NCI-H2227 (cell line): ENCODE results near the gene RUBCN.
"Not testable (repeated sequence)": the region's sequence is repeated elsewhere in the genome, so short reads cannot be mapped to it uniquely, and the experiment has no call there.

Experiments
- DNase-seq: peaks from one replicate; lab custom pipeline; 2025; ENCODE audit not compliant: unreplicated experiment; lab: John Stamatoyannopoulos, UW

RUBCN gene

DNA sequence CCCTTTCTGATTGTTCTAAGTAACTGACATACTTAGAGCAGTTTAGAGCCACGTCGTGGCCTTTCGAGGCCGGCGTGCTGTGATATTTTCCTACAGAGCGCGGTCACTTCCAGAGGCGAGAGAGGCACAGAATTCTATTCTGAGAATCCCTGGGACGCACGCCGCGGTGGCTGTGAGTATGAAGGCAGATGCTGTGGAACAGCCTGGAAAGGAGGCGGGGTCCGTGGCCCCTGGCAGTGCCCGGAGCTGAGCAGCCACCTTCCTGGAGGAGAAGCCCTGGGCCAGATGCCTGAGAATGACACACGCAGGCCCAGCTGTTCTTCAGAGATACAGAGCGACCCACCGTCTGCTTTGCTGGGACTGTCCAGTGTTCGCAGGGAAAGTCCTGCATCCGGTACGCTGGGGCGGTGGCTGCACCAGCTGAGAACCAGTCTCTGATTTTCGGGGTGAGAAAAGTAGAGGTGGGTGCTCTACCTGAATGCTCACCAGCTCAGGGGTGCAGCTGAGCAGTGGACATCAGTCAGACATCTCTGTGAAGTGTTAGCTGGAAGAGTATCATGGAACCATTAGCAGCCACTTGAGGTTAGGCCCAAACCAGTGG is 75.4 kb downstream of the RUBCN start:
- not testable (repeated sequence) for DNase-seq

DNA sequence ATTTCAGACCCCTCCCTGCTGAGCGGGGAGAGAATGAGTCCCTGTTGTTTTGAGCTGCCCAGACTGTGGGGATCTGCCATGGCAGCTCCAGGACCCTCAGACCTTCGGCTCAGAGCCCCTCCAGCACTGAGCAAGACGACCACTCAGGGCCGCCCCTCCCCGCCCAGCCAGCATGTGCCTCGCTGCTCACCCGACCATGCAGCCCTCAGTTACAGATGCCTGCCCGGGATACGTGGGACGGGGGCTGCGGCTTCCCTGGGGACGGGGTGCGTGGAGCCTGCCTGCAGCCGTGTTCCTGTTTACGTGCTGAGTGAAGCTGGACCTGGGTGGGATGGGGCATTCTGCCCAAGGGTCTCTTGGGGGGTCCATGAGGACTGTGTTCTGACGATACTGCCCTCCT is 77.0 kb downstream of the RUBCN start:
- not testable (repeated sequence) for DNase-seq

DNA sequence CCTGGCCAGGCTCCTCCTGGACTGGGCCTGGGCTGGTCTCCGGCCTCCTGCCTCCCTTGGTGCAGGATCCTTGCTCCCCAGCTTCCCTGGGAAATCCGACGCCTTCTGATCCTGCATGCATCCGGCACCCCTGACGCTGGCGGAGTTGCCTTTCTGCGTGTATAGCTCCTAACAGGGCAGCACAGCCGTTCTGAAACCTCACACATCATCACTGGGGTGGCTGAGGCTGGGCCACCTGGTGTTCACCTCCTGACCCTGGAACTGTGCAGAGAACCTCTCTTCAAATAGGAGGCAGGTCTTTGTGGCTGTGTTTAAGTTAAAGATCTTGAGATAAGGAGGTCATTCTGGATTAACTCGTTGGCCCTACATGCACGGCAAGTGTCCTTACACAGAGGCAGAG is 77.6 kb downstream of the RUBCN start:
- DNase-seq, result not testable (repeated sequence)

DNA sequence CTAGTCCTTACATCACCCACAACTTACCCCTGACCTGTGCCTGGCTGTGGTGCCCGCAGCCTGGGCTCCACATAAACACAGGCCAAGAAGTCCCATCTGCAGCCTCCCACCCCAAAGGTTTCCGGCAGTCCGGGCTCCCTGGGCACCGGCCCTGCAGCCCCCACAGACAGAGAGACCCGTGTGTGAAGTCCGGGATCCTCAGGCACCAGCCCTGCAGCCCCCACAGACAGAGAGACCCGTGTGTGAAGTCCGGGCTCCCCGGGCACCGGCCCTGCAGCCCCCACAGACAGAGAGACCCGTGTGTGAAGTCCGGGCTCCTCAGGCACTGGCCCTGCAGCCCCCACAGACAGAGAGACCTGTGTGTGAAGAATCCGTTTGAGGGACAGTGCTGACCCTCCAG is 78.0 kb downstream of the RUBCN start:
- not testable (repeated sequence) for DNase-seq

DNA sequence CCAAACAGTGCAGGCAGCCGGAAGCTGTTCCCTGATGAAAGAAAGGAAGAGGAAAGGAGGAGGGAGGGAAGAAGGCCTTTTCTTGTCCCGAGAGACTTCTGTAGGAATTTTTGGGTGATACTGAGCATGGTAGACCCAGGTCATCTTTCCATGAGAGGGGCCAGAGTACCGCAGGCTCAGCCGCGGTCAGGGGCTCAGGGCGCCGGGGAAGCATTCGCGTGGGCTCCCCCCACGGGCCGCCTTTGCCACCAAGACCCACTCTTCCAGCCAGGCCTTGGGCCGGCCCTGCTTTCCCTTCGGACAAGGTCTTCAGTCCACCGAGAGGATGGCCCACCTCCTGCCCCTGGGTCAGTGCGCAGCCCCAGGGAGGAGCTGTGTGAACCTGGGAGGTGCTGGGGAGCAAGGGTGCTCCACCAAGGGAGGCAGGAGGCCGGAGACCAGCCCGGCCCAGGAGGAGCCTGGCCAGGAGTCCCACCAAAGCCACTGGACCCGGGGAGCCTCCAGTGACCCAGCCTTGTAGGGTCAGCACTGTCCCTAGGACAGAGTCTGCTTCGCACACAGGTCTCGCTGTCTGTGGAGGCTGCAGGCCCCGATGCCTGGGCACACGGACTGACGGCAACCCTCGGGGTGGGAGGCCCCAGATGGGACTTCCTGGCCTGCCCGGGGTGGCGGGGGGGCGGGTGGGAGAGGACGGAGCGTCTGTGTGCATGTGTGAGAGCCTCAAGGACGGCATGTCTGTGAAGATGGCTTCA is 79.0 kb downstream of the RUBCN start:
- DNase-seq, result not testable (repeated sequence)

DNA sequence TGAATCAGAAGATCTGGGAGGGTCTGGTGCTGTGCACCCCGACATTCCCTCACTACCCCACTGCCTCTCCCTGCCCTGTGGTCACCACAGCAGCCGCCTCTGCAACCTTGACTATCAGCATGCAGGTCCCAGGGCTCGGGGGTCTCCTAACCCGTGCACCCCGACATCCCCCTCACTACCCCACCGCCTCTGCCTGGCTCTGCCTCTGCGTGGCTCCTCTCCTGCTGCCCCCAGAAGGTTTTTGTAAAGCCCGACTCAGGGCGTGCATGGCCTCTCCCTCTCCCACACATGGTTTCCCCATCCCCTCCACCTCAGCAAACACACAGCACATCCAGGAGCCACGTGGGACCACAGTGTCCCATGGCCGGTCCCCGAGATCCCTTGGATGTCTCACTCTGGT is 79.7 kb downstream of the RUBCN start:
- DNase-seq, result not testable (repeated sequence)

DNA sequence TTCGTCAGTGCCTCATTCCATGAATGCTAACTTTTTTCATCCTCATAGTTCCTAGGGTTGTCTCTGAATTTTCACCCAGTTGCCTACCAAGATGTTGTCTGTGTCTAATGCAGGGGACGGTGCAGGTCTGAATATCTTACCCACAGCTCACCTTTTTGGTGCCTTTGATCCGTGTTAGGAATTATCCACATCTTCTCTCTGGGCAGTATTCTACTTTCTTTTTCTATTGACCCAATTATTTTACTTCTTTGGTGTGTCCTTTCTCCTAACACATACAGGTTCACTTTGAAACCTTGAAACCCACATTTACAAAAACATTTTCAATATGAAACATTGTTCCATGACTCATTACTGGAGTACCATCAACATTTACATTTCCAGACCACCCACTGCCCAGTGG is 80.6 kb downstream of the RUBCN start:
- not testable (repeated sequence) for DNase-seq

DNA sequence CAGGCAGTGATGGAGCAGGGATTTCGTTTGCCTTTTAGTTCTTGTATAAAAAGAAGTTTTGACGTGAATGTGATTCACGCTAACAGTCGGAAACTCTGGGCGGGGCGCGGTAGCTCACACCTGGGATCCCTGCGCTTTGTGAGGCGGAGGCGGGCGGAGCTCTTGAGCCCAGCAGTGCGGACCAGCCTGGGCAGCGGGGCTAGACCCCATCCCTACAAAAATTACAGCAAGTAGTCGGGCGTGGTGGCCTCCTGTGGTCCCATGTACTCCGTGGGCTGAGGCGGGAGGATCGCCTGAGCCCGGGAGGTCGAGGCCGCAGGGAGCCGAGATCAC is 81.7 kb downstream of the RUBCN start:
- not testable (repeated sequence) for DNase-seq

DNA sequence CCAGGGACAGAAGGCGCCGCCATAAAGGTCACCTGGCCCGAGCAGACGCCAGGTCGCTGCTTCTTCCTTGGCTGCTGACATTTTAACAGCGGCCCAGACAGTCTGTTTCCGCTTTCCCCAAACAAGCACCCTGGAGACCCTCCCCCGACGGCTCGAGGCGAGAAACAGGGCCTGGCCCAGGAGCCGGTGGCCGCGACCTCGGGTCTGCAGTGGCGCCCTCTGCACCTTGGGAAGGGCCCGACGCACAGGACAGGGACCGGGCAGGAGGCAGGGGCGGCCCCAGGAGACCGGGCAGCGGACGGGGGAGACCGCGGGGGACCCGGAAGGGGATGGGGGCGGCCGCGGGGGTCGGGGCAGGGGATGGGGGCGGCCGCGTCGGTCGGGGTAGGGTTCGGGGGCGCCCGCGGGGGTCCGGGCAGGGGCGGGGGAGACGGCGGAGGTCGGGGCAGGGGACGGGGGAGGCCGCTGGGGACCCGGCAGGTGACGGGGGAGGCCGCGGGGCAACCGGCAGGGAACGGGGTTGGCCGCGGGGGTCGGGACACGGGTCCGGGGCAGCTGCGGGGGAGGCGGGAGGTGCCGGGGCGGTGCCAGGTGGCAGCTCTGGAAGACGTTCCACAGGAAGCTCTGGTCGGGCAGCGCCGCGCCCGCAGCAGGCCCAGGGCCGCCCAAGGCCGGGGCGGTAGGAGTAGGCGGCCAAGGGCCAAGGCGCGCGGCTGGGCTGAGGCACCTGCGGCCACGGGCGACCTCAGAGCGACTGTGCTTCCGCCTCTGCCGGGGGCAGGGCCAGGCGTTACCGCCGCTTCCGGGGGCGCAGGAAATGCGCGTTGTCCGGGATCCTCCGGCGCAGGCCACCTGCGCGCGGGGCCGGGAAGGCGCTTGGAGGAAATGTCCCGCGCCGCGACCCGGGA is 82.4 kb downstream of the RUBCN start:
- DNase-seq, result not testable (repeated sequence)

DNA sequence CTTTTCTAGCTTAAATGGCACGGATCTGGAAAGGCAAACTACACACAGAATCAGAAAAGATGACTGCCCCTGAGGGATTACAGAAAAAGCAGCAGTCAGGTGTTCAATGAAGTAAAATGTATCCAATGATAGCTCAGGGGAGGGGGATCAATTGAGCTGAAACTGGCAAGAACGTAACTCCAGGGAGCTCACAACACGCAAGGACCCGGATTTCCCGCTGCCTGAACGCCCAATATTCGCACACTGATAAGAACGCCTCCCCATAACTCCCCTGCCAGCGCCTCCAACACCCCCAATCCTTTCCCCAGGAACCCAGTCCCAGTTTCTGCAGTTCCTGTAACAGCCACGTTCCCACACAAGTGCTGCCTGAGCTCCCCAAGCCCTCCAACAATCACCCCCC is 83.8 kb downstream of the RUBCN start:
- DNase-seq, result not testable (repeated sequence)

DNA sequence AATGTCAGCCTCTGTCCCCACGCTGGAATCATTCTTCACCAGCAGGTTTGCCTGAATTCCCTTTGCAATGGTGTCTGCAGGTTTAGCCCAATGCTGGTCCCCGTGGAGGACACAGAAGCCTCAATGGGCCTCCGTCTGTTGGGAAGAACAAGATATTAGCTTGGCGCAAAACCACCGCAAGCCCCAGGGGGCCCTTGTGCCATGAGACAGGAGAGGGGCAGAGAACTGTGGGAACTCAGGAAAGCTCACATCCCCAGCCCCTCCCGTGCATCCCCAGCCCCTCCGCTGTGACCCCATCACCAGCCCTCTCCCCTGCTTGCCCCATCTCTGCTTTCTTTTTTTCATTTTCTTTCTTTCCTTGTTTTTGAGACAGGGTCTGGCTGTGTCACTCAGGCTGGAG is 89.1 kb downstream of the RUBCN start:
- DNase-seq, result not testable (repeated sequence)

DNA sequence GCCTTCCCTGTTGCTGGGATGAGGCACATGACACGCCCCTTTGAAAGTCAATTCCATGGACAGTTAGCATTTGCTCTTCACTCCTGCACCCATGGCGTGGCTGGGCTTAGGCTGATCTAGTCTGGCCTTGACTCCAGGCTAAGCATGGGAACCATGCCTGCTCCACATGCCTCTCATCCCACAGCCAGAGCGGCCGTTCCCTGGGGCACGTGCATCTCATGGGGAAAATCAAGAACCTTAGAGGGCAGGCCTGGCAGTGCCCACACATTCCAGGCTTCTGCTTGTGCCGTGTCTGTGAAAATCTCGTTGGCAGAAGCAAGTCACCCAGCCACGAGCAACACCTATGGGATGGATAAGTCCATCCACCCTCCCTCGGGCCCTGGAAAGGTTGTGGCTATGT is 89.5 kb downstream of the RUBCN start:
- DNase-seq, result not testable (repeated sequence)

DNA sequence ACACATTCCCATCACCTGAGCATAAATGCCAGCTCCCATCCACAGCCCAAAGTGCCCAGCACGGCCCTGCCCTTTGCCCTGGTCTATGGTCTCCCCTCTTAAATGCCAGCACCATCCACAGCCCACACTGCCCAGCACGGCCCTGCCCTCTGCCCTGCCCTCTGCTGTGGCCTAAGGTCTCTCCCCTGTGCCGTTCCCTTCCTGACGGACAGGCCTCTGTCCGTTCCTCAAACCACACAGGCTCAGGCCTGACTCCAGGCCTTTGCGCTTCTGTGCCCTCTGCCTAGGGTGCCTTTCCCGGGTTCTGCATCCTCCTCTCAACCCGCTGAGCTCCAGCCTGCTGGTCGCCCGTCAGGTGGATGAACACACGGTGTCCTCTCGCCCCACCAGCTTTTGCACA is 90.4 kb downstream of the RUBCN start:
- DNase-seq, result not testable (repeated sequence)

DNA sequence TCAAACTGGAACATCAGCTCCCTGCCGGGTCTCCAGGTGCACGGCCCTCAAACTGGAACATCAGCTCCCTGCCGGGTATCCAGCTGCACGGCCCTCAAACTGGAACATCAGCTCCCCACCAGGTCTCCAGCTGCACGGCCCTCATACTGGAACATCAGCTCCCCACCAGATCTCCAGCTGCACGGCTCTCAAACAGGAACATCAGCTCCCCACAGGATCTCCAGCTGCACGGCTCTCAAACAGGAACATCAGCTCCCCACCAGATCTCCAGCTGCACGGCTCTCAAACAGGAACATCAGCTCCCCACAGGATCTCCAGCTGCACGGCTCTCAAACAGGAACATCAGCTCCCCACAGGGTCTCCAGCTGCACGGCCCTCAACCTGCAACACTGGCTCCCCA is 99.1 kb downstream of the RUBCN start:
- DNase-seq, result not testable (repeated sequence)

DNA sequence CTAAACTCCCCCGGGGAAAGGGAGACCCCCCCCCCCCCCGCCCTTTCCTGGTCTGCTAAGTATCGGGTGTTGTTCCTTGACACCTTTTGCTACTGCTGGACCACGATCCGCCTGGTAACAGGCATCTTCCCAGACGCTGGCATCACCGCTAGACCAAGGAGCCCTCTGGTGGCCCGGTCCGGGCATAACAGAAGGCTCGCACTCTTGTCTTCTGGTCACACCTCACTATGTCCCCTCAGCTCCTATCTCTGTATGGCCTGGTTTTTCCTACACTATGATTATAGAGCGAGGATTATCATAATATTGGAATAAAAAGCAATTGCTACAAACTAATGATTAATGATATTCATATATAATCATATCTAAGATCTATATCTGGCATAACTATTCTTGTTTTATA is 104.7 kb downstream of the RUBCN start:
- DNase-seq, result not testable (repeated sequence)

DNA sequence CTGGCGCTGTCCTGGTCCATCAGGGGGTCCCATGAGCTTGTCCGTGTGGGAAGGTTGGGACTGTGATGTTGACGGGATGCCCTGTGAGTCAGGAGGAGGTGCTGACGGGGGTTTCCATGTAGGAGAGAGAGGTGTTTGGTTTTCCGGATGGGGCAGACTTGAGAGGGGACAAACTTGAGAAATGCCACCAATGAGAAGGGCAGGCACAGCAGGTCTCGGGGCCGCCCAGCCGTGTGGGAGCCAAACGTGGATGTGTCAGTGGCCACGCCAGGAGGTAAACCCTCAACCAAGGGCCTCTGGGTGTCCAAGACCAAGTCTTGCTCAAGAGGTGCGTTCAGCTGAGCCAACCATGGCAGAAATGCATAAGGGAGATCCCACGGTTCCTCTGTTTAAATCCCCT is 105.9 kb downstream of the RUBCN start:
- not testable (repeated sequence) for DNase-seq

DNA sequence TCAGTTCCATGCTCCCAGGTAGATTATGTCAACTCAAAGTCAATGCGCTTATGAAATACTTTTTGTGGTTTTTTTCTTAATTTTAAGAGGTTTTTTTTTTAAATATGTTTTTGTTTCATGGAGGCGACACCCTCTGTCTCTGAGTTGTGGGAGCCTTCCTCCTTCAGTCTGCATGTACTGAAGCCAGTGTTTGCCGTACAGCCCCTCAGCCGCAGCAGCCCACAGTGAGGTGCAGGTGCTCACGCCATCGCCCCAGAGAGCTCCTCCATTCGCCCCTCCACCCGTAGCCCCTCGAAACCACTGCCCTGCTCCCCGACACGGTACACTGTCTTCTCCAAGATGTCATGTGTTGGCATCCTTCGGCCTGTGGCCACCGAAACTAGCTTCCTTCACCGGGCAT is 107.4 kb downstream of the RUBCN start:
- not testable (repeated sequence) for DNase-seq

DNA sequence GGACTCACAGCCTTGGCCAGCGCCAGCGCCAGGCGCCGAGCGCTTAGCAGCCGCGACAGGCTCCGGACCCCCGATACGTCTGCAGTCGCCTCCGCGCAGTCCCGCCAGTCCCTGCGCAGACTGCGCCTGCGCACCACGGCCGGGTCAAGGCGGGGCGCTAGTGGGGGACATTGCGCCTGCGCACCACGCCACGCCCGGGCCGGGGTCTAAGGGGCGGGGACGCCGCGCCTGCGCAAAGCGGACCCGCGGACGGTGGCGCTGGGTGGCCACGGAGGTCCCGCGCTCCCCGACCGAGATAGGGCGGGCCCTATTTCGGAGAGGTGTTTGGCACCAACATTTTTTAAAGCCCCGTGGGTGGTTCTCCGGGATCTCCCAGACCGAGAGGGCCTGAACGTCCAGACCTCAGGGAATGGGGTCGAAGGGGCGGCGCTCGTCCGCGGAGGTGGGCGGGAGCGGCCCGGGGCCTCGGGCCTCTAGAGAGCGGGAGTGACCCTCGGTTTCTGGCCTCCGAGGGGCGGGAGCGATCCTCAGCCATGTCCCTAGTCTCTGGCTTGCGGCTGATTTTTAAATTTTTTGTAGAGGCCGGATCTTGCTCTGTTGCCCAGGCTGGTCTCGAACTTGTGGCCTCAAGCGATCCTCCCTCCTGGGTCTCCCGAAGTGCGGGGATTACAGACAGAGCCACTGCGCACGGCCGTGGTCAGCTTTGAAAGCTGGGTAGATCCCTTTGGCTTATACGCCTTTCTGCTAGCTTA is 108.8 kb downstream of the RUBCN start:
- not testable (repeated sequence) for DNase-seq

DNA sequence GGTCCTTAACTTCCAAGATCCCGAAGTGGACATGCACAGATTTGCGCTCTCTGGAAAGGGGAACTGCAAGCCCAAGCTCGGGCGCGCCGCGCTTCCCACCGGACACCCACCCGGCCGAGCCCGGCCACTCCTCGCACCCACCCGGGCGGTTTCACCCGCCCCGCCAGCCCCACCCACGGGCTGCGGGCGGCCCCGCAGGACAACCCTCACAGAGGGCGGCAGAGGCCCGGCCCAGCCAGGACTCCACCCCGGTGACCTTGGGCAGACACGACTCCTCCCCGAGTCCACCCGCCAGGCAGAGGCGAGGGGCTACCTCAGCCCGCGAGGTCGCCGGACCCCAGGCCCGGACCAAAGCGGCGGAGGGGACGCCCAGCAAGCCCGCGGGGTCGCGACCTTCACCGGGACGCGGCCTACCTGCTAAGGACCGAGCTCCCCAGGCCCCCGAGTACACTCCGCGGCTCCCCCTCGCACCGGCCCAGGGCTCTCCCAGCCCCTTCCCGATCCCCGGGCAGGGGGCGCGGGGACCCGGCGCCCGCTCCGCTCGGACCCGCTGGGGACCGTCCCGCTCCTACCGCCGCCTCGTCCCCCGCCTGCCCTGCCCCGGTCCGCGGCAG is 109.4 kb downstream of the RUBCN start:
- DNase-seq, result not testable (repeated sequence)

DNA sequence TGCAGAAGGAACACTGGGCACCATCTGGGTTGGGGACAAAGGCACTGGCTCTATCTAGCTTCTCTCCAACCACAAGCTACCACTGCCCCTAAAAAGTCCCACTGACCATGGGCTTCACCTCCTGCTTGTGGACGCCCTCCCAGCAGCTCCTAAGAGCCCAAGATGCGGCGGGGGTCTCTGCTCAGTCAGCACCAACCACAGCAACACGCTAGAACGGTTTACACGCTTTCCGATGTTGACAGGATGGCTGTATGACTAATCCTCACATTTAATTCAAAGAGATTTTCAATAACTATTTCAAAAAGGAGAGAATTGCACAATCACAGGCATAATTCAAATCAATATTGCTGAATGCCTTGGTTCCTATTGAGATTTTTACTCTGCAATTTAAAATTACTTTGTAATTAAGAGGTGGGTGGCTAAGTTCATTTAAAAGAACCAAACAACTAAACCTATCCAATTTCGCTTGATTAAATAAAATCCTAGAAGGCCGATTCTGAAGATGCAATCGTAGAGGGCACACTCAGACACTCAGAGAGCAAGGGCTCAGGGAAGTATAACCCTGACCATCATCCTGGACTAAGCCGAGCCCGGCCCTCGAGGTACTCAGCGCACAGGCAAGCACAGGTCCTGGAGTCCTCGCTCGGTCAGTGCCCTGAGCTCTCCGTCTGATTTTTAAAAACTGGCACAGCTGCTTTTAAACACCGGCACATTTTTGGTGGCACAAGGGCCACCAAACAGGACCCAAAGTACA is 110.1 kb downstream of the RUBCN start:
- DNase-seq, result not testable (repeated sequence)
